Measurements from ENCODE around the gene MAX. TPM values are rescaled to one million over a fixed set of nuclear protein-coding genes. Genes with fewer than 3 reads are reported as not detected.

The MAX gene
- polyA plus RNA-seq, 1 donor from 2014 or later, result 55.3 TPM

DNA sequence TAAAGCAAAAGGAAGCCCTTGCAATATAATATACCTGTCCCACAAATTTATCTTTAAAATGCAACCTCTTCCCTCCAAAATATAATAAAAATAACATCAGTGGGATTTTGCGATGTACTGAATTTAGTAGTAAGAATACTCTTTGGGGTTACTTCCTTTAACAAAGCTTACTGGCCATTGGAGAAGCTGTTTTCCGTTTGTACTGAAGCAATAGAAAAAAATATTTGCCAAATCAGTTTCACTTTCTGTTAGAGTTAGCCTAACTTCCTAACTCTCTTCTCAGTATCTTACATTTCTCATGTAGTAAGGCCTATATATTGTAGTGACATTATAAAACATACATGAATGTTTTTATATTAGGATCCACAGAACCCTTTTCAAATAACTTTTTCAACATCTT lies 3.7 kb downstream of the MAX start:
- H3K36me3 ChIP-seq (ENCODE audit: insufficient read depth, low read length), result no peaks in the 10 kb centered on the region
- H3K27ac ChIP-seq (ENCODE audit: low read length), result no peak overlapping the region
- no peaks in the 10 kb centered on the region for H4K20me1 ChIP-seq (ENCODE audit: insufficient read depth)
- TF ChIP-seq SMC3 (conservative IDR thresholded peaks at IDR 0.05; ENCODE audit: poor library complexity) (no peak), POLR2AphosphoS5 (IDR thresholded peaks at IDR 0.05) (no peak), RAD21 (conservative IDR thresholded peaks at IDR 0.05) (no peak), EP300 (conservative IDR thresholded peaks at IDR 0.05; ENCODE audit: poor library complexity, severe bottlenecking) (no peak), EZH2 (IDR thresholded peaks at IDR 0.05; ENCODE audit: borderline replicate concordance, insufficient read depth, low read length, poor library complexity, severe bottlenecking) (no peak), TAF1 (IDR thresholded peaks at IDR 0.05; ENCODE audit: low read depth) (no peak), REST (IDR thresholded peaks at IDR 0.05; ENCODE audit: borderline replicate concordance) (no peak), MXI1 (conservative IDR thresholded peaks at IDR 0.05; ENCODE audit: poor library complexity, severe bottlenecking) (no peak)
- TF ChIP-seq, protein P1, sequence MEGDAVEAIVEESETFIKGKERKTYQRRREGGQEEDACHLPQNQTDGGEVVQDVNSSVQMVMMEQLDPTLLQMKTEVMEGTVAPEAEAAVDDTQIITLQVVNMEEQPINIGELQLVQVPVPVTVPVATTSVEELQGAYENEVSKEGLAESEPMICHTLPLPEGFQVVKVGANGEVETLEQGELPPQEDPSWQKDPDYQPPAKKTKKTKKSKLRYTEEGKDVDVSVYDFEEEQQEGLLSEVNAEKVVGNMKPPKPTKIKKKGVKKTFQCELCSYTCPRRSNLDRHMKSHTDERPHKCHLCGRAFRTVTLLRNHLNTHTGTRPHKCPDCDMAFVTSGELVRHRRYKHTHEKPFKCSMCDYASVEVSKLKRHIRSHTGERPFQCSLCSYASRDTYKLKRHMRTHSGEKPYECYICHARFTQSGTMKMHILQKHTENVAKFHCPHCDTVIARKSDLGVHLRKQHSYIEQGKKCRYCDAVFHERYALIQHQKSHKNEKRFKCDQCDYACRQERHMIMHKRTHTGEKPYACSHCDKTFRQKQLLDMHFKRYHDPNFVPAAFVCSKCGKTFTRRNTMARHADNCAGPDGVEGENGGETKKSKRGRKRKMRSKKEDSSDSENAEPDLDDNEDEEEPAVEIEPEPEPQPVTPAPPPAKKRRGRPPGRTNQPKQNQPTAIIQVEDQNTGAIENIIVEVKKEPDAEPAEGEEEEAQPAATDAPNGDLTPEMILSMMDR (IDR thresholded peaks at IDR 0.05; ENCODE audit: poor library complexity, severe bottlenecking), result no peak
- no peak overlapping the region for H3K9ac ChIP-seq (ENCODE audit: low read length)
- H3K9me2 ChIP-seq (ENCODE audit: insufficient read depth, low read length), result no peaks in the 10 kb centered on the region
- no peak overlapping the region for H3K4me3 ChIP-seq (ENCODE audit: low read length)
- H3F3A ChIP-seq (ENCODE audit: insufficient read depth, low read length, poor library complexity, severe bottlenecking), result no peaks in the 10 kb centered on the region
- H3K27me3 ChIP-seq (ENCODE audit: insufficient read depth, low read depth, low read length), result no peaks in the 10 kb centered on the region
- H3K4me2 ChIP-seq (ENCODE audit: low read length), result no peak overlapping the region
- H3K79me2 ChIP-seq (replicated peaks; ENCODE audit: insufficient read depth, low read length), result peaks cover 19% of the 10 kb centered on the region
- no peaks in the 10 kb centered on the region for H3K9me3 ChIP-seq (ENCODE audit: low read length)
- H2AFZ ChIP-seq (ENCODE audit: low read depth, low read length), result no peak overlapping the region

DNA sequence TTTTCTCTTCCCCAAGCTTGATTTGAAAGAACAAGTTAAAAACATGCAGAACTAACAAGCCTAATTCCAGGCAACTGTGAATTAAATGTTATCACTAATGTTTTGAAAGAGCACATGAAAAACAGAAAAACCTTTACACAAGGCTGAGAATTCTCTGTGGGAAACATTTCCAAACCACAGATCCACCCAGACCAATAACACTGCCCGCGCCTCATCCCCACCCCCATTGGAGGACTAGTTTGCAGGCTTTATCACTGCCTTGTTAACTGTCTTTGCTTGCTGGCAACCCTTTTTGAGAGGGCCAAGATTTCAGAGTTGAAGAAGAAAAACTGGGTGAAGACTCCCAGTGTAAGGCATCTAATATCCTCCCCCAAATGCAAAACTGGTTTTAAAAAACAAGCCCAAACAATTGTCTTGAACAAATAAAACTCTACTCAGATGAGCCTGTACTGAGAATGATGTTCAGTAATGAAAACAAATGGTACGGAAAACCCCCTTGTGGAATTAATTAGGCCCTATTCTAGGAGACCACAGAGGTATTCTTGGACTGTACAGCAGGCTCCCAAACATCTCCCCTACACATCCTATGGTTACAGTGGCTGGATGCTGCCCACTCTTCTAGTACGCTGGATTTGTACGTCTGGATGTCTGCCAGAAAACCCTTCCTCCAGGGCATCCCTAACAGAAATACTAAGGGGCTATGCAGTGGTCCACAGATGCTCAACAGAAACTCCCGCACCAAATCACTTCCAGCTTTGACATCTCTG lies 5.8 kb downstream of the MAX start:
- peaks cover 7% of the 10 kb centered on the region for H3K36me3 ChIP-seq (ENCODE audit: insufficient read depth, low read length)
- no peaks in the 10 kb centered on the region for H3K27me3 ChIP-seq (ENCODE audit: insufficient read depth, low read depth, low read length)
- no peak overlapping the region for H3K27ac ChIP-seq (ENCODE audit: low read length)
- no peaks in the 10 kb centered on the region for H3K9me3 ChIP-seq (ENCODE audit: low read length)
- peaks cover 19% of the 10 kb centered on the region for H3K79me2 ChIP-seq (replicated peaks; ENCODE audit: insufficient read depth, low read length)
- no peak overlapping the region for H3K9ac ChIP-seq (ENCODE audit: low read length)
- TF ChIP-seq, protein P1 (IDR thresholded peaks at IDR 0.05; ENCODE audit: poor library complexity, severe bottlenecking), result no peak
- TF ChIP-seq RAD21 (conservative IDR thresholded peaks at IDR 0.05), result no peak
- no peak for TF ChIP-seq EP300 (conservative IDR thresholded peaks at IDR 0.05; ENCODE audit: poor library complexity, severe bottlenecking)
- no peak for TF ChIP-seq REST (IDR thresholded peaks at IDR 0.05; ENCODE audit: borderline replicate concordance)
- TF ChIP-seq EZH2 (IDR thresholded peaks at IDR 0.05; ENCODE audit: borderline replicate concordance, insufficient read depth, low read length, poor library complexity, severe bottlenecking), result no peak
- TF ChIP-seq MXI1 (conservative IDR thresholded peaks at IDR 0.05; ENCODE audit: poor library complexity, severe bottlenecking), result no peak
- no peak overlapping the region for H3K4me3 ChIP-seq (ENCODE audit: low read length)
- H3F3A ChIP-seq (ENCODE audit: insufficient read depth, low read length, poor library complexity, severe bottlenecking), result no peaks in the 10 kb centered on the region
- H4K20me1 ChIP-seq (ENCODE audit: insufficient read depth), result no peaks in the 10 kb centered on the region
- H3K4me2 ChIP-seq (ENCODE audit: low read length), result no peak overlapping the region
- H2AFZ ChIP-seq (ENCODE audit: low read depth, low read length), result no peak overlapping the region
- no peaks in the 10 kb centered on the region for H3K9me2 ChIP-seq (ENCODE audit: insufficient read depth, low read length)
